Skin epidermis (tissue), 12 donors: Measurements from ENCODE around the gene MACROD2.

Experiments
- H3K27ac ChIP-seq, 21 experiments: fragments of 200-600 bp; sonication (generic) in 11 of 21; one replicate each; pipeline ENCODE4 v1.5.0; 2020; ENCODE audit warnings: mild to moderate bottlenecking in 3 of 21, inconsistent platforms in 2 of 21, moderate library complexity in 2 of 21
- H3K4me3 ChIP-seq, 7 experiments: fragments of 200-600 bp; sonication (generic) in 2 of 7; one replicate each; pipeline ENCODE4 v1.5.0; 2020; ENCODE audit warnings: inconsistent platforms in 2 of 7, mild to moderate bottlenecking in 2 of 7, moderate library complexity in 1 of 7

Gene MACROD2

DNA sequence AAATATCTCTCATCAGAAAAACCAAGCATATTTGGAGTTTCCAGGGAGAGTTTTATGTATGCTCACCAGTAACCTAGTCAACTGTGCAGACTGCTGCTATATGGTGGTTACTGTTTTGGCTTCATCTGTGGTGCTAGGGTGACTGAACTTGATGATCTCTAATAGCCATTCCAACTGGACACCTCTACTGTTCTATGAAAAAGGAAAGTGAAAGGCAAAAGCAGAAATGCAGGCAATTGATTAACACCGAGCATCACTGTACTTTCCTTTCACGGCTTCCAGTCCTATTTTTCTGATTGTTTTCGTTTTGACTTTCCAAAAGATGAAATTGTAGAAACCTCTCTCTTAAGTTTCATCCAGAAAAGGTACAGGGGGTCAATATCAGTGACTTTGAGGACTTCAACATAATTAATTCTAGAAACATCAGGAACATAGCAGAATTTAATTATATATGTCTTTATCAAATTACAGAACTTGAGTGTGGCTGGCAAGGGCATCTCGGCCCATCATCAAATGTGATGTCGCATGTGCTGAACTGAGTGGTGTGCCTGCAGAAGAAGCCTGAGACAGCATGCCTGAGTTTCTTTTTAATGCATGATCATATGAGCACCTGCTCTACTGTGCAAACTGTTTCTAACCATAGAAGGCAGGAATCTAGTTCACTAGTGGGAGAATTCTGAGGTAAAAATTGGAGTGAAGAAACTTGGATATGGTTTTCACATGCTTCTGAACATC is 806.4 kb downstream of the MACROD2 start:
- Histone ChIP-seq H3K27ac (no peak overlapping the region), H3K4me3 (no peak overlapping the region)

GRCh38 chr20:14807224-14807623 is 811.9 kb downstream of the MACROD2 start:
- Histone ChIP-seq H3K27ac (no peak overlapping the region), H3K4me3 (no peak overlapping the region)

GRCh38 chr20:14815340-14815739 is 820.0 kb downstream of the MACROD2 start:
- Histone ChIP-seq H3K27ac (no peak overlapping the region), H3K4me3 (no peak overlapping the region)

GRCh38 chr20:14816471-14816870 is 821.2 kb downstream of the MACROD2 start:
- no peak overlapping the region for H3K4me3 ChIP-seq
- H3K27ac ChIP-seq: no peak overlapping the region

DNA sequence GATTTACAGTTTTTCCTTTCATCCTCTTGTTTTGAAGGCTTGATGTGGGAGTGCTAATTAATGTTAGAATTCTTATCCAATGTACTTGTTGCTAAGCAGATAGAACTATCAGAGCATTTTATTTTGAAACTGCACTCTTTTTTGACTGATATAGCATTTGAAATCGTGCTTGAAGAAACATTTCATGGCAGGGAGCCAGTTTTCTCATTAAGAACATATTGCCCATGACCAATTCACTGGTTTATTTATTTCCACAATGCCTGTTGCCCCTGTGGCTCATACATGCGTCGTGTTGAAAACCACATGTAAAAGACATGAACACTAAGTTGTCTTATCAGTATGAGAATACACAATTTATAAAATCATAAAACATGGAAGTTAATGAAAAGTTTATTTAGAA is 821.8 kb downstream of the MACROD2 start:
- H3K4me3 ChIP-seq: no peak overlapping the region
- no peak overlapping the region for H3K27ac ChIP-seq

DNA sequence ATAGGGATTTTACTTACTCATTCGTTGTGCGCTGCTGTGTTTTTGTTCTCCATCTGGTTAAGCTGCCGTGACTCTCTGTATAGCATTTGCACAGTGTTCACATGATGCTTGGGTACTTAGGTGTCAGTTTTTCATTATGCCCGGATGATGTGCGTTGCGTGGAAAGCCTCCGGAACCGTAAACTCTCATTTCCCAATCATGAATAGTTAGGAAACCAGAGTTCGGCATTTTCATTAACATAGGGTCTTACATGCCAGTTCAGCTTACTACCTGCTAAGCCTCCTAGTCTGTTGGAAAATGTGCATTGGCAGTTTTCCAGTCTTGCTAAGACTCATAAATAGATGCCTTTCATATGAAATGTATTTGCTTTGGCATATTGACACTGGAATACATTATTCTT is 825.5 kb downstream of the MACROD2 start:
- Histone ChIP-seq H3K4me3 (no peak overlapping the region), H3K27ac (no peak overlapping the region)

DNA sequence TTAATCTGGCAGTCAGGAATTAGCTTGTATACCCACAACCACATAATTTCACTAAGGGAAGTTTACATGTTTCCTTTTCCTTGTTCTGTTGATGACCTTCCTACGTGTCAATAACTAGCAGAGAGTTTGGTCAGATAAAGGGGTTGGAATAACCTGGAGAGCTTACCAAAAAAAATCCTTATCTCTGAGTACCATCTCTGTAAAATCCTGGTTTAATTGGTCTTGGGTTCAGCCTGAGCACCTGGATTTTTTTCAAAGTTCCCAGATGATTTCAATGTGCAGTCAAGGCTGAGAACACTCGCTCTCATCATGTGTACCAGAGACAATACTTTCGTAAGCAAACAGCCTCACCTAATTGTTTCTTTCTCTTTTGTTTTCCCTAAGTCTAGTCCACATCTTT is 825.9 kb downstream of the MACROD2 start:
- no peak overlapping the region for H3K4me3 ChIP-seq
- H3K27ac ChIP-seq: no peak overlapping the region

- no peak overlapping the region for H3K4me3 ChIP-seq
- H3K27ac ChIP-seq: no peak overlapping the region
These were observed 829.7 kb downstream of the MACROD2 start for GRCh38 chr20:14824996-14825395.

- Histone ChIP-seq H3K4me3 (no peak overlapping the region), H3K27ac (no peak overlapping the region)
These were observed 831.4 kb downstream of the MACROD2 start for GRCh38 chr20:14826543-14827313.

- Histone ChIP-seq H3K27ac (no peak overlapping the region), H3K4me3 (no peak overlapping the region)
These were observed 833.1 kb downstream of the MACROD2 start for GRCh38 chr20:14828459-14828858.

DNA sequence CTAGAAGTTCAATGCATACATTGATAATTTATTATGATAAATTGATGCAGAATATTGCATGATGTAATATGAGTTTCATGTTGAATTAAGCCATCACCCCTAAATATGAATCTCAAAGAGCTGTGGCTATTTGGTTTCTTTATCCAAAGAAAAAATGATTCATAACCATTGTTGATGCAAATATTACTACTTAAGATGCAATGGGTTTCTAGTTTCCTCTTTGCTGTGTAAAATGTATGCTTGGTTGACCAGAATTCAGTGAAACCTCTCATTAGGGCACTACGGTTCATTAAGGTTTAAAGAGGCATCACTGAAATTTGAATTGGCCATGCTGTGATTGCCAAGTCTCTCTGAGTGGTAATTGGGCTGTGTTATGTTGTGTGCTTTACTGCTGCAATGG is 834.6 kb downstream of the MACROD2 start:
- H3K4me3 ChIP-seq: no peak overlapping the region

GRCh38 chr20:14830466-14830865 is 835.1 kb downstream of the MACROD2 start:
- H3K4me3 ChIP-seq: no peak overlapping the region
- no peak overlapping the region for H3K27ac ChIP-seq

More for the DNA sequence above, 834.6 kb downstream of the MACROD2 start:
- H3K27ac ChIP-seq: no peak overlapping the region

- no peak overlapping the region for H3K4me3 ChIP-seq
- H3K27ac ChIP-seq: peak overlapping the region in 1 of 21 experiments; percentile 44
These were observed 835.6 kb downstream of the MACROD2 start for GRCh38 chr20:14830899-14831298.

- Histone ChIP-seq H3K27ac (no peak overlapping the region), H3K4me3 (no peak overlapping the region)
These were observed 837.3 kb downstream of the MACROD2 start for GRCh38 chr20:14832630-14833029.

DNA sequence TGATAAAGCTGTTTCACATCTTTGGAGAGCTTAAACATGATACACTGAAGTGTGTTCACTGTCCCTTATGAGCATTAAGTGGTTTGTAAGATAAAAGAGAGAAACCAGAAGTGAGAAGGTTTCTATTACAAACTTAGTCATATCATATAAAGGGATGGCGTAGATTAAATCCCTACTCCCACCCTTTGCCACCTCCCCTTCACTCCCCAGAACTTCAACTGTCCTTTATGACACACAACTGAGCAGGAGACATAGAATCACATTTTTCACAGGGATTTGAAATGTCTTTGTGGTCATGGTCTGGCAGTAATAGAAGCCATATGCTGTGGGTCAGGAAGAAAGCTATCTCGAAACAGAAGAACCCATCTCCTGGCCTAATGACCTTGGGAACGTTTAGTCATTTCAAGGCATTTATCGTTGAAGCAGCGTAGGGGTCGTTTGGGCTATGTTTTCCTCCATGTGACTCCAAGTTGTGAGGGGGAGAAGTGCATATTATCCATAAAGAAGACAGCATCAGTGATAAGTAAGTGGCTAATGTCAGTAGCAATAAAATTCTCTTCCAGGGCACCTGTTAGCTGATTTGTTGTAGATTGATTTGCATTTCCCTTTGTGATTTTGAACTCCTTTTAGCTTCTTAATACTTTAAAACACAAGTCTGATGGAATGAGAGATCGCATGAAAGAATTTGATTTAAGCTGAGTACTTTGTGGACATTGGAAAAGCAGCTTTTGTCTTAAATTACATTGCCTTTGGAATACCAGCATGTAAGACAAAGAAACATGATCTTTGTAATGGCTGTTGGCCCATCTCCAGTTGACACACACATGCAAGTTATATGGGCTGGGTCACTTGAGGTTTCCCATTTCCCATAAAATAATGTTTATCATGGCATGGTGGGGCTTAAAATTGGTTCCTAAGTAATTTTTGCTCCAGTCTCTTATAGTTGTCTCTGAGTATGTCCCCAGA is 843.6 kb downstream of the MACROD2 start:
- Histone ChIP-seq H3K27ac (no peak overlapping the region), H3K4me3 (no peak overlapping the region)

- peak overlapping the region in 1 of 21 experiments; percentile 22 for H3K27ac ChIP-seq
- H3K4me3 ChIP-seq: no peak overlapping the region
These were observed 850.2 kb downstream of the MACROD2 start for GRCh38 chr20:14845199-14846160.

DNA sequence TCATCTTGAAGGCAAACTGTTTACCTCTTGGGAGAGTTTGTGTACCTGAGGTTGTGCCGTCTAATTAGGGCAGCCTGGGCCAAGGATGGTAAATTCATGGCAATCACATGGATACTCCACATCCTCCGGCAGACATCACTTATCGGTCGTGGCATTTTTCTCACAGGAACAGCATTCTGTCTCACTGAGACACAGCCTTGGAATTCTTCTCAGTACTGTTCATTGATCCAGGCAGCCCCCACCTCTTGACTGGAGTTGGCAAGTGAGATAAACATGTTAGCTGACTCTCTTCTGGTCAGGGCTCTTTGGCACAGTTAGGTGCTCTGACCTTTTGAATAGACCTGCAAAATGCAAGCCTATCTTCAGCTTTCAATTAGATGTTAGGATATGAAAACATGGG is 853.5 kb downstream of the MACROD2 start:
- Histone ChIP-seq H3K27ac (no peak overlapping the region), H3K4me3 (no peak overlapping the region)

DNA sequence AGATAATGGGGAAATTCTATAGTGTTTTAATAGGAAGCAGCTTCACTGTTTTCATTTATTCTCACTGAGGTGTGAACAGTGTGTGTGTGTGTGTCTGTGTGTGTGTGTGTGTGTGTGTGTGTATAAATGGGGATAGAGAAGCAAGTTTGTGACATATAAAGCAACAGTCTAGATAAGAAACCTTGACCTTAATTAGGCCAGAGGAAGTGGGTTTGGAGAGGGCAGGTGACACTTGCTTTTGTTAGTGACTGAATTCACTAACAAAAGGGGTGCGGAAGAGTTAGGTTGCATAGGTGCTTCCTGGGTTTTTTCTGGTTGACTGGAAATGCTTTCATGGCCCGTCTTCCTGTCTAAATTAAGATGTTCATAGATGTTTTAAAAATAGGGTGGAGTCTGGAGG is 857.8 kb downstream of the MACROD2 start:
- Histone ChIP-seq H3K4me3 (no peak overlapping the region), H3K27ac (no peak overlapping the region)

DNA sequence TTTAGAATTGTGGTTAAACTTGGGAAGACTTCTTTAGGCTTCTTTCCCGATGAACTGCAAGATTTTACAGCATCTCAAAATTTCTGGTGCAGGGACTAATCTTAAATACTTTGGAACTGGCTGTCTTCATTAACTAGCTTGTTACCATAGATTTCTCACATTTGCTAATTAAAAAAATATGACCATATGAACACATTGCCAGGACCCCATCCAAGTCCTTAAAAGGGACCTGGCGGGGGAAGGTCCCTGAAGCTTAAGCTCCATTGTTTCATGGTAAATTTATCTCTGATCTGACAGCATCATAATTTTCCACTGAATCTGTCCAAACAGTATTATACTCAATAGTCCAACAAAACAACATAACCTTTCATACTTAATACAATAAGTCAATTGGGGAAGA is 859.9 kb downstream of the MACROD2 start:
- no peak overlapping the region for H3K27ac ChIP-seq
- no peak overlapping the region for H3K4me3 ChIP-seq
